Mucosa of descending colon (tissue), 3 donors: ENCODE data around the gene RNF148. TPM values are rescaled to one million over a fixed set of nuclear protein-coding genes. Genes with fewer than 3 reads are reported as not detected.

Source experiments
- ATAC-seq: fragments of 200-7000 bp; cut with Tn5 transposase; one replicate; pipeline ENCODE4 v1.9.1; 2020; ENCODE audit warnings: mild to moderate bottlenecking, moderate library complexity
- DNase-seq, 3 donors: peaks; one replicate each; pipeline ENCODE4 v3.0.0-alpha.2; 2020
- H3K36me3 ChIP-seq: fragments of 200-600 bp; one replicate; pipeline ENCODE4 v1.8.0; 2021; ENCODE audit warnings: low read depth, mild to moderate bottlenecking
- H3K4me1 ChIP-seq: fragments of 200-600 bp; one replicate; pipeline ENCODE4 v1.8.0; 2021; ENCODE audit warnings: low read depth, mild to moderate bottlenecking
- H3K4me3 ChIP-seq: fragments of 200-600 bp; one replicate; pipeline ENCODE4 v1.8.0; 2021; ENCODE audit warnings: mild to moderate bottlenecking
- H3K9me3 ChIP-seq: fragments of 200-600 bp; one replicate; pipeline ENCODE4 v1.8.0; 2021; ENCODE audit warnings: mild to moderate bottlenecking
- CTCF ChIP-seq: fragments of 200-600 bp; IDR thresholded peaks from one replicate; pipeline ENCODE4 v1.8.0; 2022; ENCODE audit warnings: antibody characterized with exemption, mild to moderate bottlenecking
- intact Hi-C, 2 donors: fragments of 100-400 bp; cut with DNase I in 1 of 2; cut with micrococcal nuclease in 1 of 2; formaldehyde crosslinking; loops; one replicate each; pipeline versions ENCODE4 v1.11.0 to v1.11.1; 2022; cut with DNase I, micrococcal nuclease
- total RNA-seq, 3 donors: library from RNA; stranded (reverse); fragmentation: NEBNext Ultra II Directional in 2 of 3; extraction: Animal tissue kit (Norgen Biotek cat#: 25700) in 2 of 3; gene quantifications; one replicate each; pipeline versions ENCODE4 v1.2.1 to v1.2.4, GENCODE V29; 2021 to 2023
- donor health status: DM: no; HTN: no; CAD: no; lungs with moderate emphysema.
- donor health status: DM: no; HTN: no; CAD: no.
- donor health status: DM: no; HTN: yes; CAD: no.

Gene RNF148
- total RNA-seq, 3 donors from 2014 or later, result 0.54 to 1.6 (median 1.5) TPM

GRCh38 chr7:122675621-122676020 lies 27.1 kb downstream of the RNF148 start:
- H3K4me1 ChIP-seq, result no peaks in the 10 kb centered on the region
- no peak for ATAC-seq
- intact Hi-C loops, result no loop called here
- no peak overlapping the region for H3K4me3 ChIP-seq
- no peak for DNase-seq
- no peaks in the 10 kb centered on the region for H3K36me3 ChIP-seq
- H3K9me3 ChIP-seq, result no peaks in the 10 kb centered on the region
- TF ChIP-seq CTCF, result no peak

DNA sequence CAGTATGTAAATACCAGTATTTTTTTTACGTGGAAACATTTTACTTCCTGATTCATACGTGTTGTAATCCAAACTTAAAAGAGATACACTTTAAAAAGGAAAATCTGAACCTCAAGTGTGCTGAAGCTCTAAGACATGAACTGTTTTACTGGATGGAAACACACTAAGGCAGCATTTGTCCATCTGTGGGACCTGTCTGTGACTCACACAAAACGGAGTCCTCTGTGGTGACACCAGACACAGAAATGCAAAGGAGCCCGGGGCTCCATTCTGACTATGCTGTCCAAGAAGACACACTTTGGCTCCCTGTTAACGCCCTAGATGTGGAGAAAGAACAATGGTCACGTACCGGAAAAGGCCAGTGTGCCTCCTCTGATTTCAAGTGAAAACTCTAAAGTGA lies 27.7 kb downstream of the RNF148 start:
- TF ChIP-seq CTCF, result no peak
- ATAC-seq (no peak), DNase-seq (no peak)
- H3K4me3 ChIP-seq, result no peak overlapping the region
- no peaks in the 10 kb centered on the region for H3K9me3 ChIP-seq
- intact Hi-C loops, result no loop called here
- no peaks in the 10 kb centered on the region for H3K4me1 ChIP-seq
- H3K36me3 ChIP-seq, result no peaks in the 10 kb centered on the region

- no peak overlapping the region for H3K4me3 ChIP-seq
- no peak for ATAC-seq
- no peaks in the 10 kb centered on the region for H3K9me3 ChIP-seq
- DNase-seq, result no peak
- no peak for TF ChIP-seq CTCF
- no peaks in the 10 kb centered on the region for H3K4me1 ChIP-seq
- intact Hi-C loops, result no loop called here
- no peaks in the 10 kb centered on the region for H3K36me3 ChIP-seq
Measured at GRCh38 chr7:122674502-122674901, 28.2 kb downstream of the RNF148 start.

- no peak for ATAC-seq
- DNase-seq, result no peak
- no peaks in the 10 kb centered on the region for H3K9me3 ChIP-seq
- no peaks in the 10 kb centered on the region for H3K4me1 ChIP-seq
- TF ChIP-seq CTCF, result no peak
- no peak overlapping the region for H3K4me3 ChIP-seq
- intact Hi-C loops, result no loop called here
- H3K36me3 ChIP-seq, result no peaks in the 10 kb centered on the region
Measured at GRCh38 chr7:122673951-122674350, 28.8 kb downstream of the RNF148 start.

GRCh38 chr7:122672536-122672935 lies 30.2 kb downstream of the RNF148 start:
- TF ChIP-seq CTCF, result no peak
- Histone ChIP-seq H3K4me1 (no peaks in the 10 kb centered on the region), H3K9me3 (no peaks in the 10 kb centered on the region), H3K36me3 (no peaks in the 10 kb centered on the region), H3K4me3 (no peak overlapping the region)
- no peak for ATAC-seq
- no peak for DNase-seq
- intact Hi-C loops, result no loop called here

GRCh38 chr7:122663733-122664132 lies 39.0 kb downstream of the RNF148 start:
- H3K9me3 ChIP-seq, result no peaks in the 10 kb centered on the region
- TF ChIP-seq CTCF, result no peak
- intact Hi-C loops, result no loop called here
- DNase-seq (no peak), ATAC-seq (no peak)
- H3K4me3 ChIP-seq, result no peak overlapping the region
- no peaks in the 10 kb centered on the region for H3K4me1 ChIP-seq
- no peaks in the 10 kb centered on the region for H3K36me3 ChIP-seq
